HG03575 (cell line): ENCODE data around the gene SP110.
A peak's percentile ranks its signal among the peaks of the same experiment; 100 is the strongest.
"Not testable (repeated sequence)": the region's sequence is repeated elsewhere in the genome, so short reads cannot be mapped to it uniquely, and the experiment has no call there.

Source experiments
- ATAC-seq: cut with Tn5 transposase; IDR thresholded peaks from one replicate; pipeline ENCODE4 v1.9.1; 2021; ENCODE audit not compliant: unreplicated experiment, insufficient number of reproducible peaks, low FRiP score; ENCODE audit errors: extremely low read depth

SP110 gene

DNA sequence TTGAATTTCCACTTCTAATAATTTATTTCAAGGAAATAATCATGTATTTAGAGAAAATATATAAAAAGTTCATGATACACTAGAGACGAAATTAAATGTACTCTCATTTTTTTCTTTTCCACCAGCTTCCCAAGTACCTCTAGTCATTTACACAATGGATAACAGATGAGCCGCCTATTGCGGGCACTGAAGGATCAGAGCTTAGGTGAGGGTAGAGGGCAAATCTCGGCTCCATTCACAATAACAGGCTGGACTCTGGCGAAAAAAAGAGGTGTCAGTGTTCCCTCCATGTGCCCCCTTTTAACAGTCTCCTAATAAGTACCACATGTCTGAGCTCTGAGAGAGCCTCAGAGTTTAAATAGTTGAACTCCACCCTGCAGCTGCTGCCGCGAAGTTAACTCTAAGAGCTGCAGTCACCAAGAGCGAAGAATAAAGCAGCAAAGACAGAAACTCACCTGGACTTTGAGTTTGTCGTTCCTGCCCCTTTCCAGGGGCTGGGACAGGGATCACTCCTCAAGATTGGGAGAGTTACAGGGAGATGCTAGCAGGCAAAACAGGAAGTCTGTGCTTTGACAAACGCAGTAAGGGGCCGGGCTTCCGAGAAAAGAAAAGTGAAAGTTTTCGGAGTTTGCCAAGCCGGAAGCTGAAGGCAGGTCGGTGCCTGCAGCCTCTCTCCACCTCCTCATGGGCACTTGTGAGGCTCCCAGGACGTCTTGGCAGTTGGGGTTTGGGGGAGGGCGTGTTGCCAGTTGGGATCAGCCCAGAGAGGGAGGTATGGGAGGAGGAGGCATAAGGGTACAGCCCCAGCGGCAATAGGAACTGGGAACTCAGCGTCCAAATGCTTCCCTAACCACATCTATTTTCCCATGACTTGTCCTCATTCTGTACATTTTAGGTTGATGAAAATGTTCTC, at the start of gene SP110:
SP110 (minus strand) TSS at position 566 of the 913 bp plus-strand sequence. CDS start 3,057 bp downstream, outside the sequence.
- peak; percentile 47 for ATAC-seq

DNA sequence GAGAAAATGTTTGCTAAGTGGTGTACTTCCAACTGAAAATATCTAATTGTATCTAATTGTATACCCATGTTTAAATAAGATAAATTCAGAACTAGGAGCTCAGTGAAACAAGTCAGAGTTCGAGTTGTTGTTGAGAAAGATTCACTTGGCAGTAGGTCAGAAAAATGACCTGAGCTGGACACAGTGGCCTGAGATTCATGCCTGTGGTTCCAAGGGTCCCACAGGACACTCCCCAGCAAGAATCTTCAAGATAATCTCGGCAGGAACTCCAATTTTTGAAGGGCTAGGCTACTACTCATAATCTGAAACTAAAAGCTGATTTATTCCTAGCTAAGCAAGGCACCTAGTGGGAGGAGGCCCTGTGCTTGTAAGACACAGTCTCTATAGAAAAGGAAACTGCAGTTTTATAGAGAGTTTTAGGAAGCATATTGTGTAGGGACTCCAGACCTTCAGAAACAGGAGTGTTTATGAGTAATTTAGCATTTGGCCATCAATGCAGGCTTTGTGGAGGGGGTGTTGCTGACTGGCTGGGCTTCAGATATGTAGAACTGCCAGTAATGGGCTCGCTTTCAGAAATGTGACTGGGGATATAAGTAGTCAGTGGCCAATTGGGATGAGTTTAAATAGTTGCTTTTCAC, 48.9 kb upstream of the SP110 start:
- ATAC-seq: no peak

DNA sequence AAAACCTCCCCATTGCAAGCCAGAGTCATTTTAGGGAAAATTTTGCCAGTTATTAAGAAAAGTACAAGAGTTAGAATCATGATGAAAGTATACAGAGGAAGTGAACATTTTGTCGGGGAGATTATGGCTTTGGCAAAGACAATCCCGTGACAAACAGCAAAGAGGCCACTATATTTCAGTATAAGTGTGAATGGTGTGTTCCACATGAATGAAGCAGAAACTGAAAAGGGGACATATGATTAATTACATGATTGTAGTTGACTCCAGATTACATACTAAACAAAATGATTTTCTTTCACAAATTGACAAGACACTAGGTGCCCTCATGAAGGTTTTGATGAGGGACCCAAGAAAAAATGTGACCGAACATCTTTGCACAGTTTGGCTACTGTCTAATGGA, 47.8 kb upstream of the SP110 start:
- ATAC-seq: peak; percentile 78

DNA sequence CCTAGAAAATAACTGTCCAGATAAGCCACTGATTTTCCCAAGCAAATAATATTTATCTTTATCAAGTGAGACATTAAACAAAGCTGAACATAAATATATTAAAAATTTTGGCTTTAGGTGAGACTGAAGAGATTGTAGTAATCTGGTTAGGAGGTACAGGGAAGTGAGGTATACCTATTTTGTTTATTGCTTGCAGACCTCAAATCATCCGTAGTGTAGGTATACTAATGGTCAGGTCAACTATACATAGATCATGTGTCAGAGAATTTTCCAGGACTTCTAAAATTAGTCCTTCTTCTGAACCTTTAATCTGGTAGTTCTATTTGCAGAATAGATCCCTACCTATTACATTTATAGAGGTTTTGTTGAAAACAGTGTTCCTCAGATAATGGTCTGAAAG, 47.3 kb upstream of the SP110 start:
- no peak for ATAC-seq

DNA sequence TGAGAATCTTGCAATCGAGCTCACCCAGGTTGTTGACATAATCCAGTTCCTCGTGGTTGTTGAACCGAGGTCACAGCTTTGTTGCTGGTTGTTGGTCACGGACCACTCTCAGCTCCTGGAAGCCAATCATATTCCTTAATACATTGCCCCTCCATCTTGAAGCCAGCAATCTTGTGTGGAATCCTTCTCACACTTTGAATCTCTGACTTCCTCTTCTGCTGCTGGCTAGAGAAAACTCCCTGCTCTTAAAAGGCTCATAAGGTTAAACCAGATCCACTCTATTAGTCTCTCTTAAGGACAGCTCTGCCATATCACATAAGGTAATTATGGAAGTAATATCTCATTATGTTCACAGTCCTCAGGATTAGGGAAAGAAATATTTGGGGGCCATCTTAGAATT, 46.9 kb upstream of the SP110 start:
- no peak for ATAC-seq

DNA sequence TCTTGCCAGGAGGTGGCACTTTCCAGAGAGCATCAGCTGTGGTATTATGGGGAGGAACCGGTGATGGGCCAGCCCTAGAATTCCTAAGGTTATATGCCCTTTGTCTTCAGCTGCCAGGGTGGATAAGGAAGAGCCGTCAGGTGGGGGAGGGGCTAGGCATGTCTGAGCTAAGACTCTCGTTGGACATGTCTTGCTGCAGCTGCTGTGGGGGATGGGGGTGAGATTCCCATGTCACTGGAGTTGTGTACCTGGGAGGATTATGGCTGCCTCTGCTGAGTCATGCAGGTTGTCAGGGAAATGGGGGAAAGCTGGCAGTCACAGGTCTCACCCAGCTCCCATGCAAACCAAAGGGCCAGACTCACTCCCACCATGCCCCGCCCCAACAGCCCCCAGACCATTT, 45.2 kb upstream of the SP110 start:
- ATAC-seq: not testable (repeated sequence)

DNA sequence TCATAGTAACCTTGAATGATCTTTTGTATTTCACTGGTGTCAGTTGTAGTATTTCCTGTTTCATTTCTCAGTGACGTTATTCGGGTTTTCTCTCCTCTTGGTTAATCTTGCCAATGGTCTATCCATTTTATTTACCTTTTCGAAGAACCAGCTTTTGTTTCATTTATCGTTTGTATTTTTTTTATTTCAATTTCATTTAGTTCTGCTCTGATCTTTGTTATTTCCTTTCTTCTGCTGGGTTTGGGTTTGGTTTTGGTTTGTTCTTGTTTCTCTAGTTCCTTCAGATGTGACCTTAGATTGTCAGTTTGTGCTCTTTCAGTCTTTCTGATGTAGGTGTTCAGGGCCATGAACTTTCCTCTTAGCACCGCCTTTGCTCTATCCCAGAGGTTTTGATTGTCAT, 42.5 kb upstream of the SP110 start:
- ATAC-seq: no peak

DNA sequence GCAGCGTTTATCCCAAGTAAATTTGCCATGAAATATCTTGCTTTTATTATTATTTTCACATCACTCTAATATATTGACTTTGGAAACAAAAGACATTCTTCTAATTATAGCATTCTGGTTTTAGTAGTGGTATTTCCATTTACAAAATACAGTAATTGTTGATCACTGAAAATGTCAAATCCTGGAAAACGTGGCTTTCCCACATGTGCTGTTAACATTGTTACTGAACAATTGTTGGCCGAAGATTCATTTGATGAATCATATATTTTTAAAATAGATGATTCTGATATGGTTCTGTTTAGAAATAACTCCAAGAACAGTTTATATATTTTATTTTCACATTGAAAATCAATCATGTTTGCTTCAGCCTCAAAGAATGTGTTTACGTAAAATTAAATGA, 38.7 kb upstream of the SP110 start:
- no peak for ATAC-seq

DNA sequence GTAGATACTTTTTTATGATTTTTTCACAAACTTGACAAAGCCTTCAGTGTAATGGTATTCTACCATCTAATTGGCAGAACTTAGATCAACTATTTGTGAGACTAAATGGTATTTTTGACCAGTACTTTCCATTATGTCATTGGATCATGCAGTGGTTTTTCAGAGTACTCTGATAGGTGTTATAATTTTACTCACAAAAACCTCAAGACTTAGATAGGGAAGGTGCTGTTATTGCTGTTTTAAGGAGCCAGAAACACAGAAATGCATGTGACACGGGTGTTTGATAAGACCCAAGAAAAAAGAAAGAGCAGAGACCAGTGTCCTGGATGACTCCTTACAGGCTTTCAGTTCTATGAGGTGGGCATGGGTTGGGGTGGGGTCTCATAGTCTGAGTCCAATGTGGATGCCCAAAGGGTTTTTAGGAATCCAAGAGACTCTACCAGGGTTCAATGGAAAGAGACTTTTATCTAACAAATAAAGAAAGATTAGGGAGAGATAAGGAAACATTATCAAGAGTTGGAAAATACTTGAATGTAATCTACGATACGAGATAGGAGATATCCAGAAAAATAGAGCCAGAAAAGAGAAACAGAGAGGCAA, 37.0 kb upstream of the SP110 start:
- no peak for ATAC-seq

DNA sequence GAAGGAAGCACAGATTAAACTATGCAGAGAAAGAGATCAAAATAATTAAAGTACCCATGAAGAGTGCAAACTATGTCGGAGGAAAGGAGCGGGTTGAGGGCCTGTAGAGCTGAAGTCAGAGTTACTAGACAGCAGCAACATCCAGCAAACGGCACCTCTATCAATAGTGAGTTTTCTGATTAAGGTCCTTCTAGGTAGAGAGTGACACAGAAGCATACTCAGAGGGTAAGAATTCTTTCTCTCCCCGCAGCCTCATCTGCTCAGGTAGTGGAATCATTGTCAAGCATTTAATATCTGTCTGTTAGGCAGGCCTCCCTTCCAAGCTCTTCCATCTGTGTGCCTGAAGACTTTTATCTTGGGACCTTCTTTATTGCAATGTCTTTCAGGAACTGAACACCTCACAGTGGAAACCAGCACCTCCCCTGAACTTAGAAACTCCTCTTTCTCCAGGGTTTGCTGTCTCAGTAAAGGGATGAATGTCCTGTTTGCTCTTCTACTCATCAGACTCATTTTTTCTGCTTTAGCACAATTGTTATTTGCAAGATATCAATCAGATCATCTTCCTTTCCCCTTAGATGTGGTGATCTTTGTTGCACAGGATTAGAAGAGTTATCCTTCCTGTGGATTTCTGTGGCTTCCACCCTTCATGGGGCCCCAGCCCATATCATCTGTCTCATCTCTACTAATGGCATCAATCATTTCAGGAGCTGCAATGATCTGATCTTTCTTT, 34.5 kb upstream of the SP110 start:
- no peak for ATAC-seq

DNA sequence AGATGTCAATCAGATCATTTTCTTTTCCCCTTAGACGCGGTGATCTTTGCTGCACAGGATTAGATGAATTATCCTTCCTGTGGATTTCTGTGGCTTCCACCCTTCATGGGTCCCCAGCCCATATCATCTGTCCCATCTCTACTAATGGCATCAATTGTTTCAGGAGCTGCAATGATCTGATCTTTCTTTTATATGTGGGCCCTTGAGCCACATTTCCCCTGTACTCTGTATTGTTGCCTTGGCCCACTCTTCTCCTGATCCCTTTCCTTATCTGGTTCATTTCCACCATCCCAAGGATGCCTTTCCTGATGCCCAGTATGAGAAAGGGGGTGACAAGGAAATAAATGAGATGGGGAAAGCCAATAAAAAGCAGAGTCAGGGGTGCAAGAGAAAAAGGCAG, 30.4 kb upstream of the SP110 start:
- ATAC-seq: no peak

DNA sequence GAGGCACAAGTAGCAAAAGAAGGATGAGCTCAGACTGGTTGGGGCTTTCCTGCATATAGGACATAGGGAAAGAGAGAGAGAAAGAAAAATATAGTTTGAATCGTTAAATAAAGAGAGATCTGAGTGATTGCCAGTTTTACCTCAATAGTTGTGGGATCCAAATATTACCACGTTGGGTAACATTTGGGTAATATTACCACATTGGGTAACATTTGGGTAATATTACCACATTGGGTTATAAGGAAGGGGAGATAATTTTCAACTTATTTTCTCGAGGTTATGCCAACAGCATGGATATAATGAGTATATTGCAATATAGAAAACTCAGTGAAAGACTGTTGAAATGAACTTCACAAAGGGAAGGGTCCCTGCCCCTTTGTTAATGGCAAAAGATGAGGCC, 26.4 kb upstream of the SP110 start:
- ATAC-seq: no peak

DNA sequence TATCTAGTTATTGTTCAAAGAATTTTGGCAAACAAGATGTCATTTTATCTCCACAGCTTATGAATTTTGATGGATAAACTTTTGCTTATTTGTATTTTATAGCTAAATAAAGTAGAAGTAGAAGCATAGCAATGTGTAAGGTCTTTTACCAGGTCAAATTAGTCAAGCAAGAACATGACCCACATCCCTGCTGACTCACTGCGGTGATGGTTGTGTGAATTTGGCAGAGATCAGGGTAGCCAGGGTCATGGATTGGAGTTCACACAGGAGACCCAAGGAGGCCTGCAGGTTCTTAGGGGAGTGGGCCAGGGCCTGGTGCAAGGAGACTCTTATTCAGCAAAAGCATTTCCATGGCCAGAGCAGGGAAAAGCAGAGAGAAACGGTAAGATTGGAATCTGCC, 24.4 kb upstream of the SP110 start:
- no peak for ATAC-seq

DNA sequence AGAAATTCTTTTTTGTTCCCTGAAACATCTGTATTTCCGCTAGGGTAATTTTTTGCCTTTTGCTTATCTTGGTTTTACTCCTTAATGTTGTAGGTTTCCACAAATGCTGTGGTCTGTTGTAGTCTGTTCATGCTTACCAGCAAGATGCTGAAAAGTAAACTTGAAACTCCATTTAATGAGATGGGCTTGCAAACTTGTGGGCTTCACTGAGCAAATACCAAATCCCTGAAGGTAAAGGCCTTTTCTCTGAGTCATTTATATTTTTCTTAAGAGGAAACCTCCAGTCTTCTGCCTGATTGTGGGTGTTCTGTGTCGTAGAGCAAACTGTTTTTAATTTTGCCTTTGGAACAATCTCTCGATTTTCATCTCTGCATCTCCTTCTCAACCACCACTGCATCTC, 15.1 kb upstream of the SP110 start:
- ATAC-seq: no peak

DNA sequence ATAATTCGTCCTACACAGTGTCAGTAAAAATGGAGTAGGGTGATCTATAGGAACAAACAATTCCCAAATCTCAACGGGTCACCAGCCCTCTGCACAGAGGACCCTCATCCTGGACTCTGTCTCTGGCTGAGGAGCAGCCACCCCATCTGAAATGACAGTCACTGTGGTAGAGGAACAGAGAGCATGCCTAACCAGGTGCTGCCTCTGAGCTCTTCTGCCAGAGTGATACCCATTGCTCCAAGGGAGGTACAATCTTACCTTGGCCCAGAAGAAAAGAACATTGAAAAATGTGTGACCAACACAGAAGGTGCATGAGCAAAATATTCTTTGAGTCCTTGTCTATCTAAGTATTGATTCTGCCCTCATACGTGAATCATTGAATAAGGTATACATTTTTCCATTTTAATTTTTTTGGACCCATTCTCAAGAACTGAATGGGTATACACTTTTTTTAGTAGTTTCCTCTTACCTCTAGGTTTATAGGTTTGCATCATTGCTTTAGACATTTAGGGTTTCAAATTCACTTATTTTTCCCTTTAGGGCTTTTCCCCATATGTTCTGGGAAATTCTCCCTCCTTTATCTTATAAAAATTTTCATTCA, 14.4 kb upstream of the SP110 start:
- ATAC-seq: no peak

DNA sequence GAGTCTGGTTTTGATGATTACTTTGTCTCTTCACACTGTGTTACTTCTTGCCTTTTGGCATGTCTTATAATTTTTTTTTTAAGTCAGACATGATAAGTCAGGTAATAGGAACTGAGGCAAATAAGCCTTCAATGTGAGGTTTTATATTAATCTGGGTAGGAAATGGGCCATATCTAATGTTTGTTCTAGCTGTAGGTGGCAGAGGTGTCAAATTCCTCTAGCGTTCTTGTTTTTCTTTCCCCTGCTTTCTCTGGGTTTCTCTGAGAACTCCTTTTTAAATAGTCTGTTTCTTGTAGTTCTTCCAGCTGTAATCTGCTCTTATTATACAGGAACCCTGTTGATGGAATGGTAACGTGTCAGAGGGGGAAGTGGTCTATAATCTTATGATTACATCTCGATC, 11.5 kb upstream of the SP110 start:
- ATAC-seq: no peak

DNA sequence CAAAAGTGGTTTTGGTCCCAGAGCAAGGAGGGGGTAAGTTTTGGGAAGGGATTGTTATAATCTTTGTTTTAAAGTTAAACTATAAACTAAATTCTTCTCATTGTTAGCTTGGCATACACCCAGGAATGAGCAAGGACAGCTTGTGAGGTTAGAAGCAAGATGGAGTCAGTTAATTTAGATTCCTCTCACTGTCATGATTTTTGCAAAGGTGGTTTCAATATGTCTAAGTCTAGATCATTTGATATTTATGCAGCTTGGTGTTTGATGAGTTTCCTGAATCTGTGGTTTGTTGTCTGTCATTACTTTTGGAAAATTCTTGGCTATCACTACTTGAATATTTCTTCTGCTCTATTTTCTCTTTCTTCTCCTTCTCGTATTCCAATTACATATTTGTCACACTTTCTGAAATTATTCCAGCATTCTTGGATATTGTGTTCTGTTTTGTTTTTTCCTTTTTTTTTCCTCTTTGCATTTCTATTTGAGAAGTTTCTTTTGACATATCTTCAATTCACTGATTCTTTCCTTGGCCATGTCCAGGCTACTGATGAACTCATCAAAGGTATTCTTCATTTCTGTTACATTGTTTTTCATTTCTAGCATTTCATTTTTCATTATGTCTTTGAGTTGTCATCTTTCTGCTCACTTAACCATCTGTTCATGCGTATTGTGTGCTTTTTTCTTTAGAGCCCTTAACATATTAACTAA, 10.9 kb upstream of the SP110 start:
- no peak for ATAC-seq

DNA sequence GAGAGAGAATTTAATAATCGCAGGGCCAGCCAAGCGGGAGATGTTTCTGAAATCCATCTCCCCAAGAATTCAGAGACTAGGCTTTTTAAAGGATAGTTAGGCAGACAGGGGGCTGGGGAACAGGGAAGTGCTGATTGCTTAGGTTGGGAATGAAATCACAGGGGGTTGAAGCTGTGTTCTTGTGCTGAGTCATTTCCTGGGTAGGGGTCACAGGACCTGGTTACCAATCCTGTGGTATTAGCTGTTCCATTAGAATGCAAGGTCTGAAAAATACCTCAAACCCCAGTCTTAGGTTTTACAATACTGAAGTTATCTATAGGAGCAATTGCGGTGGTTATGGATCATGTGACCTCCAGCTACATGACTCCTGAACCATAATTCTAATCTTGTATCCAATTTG, 10.3 kb upstream of the SP110 start:
- no peak for ATAC-seq

DNA sequence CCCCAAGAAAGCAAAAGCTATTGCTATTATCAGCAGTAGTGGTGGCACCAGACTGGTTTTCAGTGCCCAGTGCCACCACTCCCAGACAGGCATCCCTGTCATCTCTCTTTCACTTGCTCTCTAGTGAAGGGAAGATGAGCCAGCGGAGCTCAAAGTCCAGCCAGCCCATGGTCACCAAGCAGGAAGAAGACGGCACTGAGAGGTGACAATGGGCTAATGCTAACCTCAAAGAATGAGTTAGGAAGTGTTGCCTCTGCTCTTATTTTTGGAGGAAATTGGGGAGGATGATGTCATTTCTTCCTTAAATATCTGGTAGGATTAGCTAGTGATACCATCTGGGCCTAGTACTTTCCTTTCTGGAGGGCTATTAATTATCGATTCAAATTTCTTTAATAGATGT, 7.4 kb upstream of the SP110 start:
- no peak for ATAC-seq
